HepG2 (cell line): ENCODE measurements around the gene PRSS8. TPM values are rescaled to one million over a fixed set of nuclear protein-coding genes. Genes with fewer than 3 reads are reported as not detected.

Source experiments
- ATAC-seq: fragments of 200-7000 bp; cut with Tn5 transposase; 3 replicates; pipeline ENCODE4 v1.9.1; 2020; ENCODE audit warnings: mild to moderate bottlenecking, moderate library complexity
- BruUV-seq: library from RNA; stranded (reverse); fragments of 400-500 nt; replicated peaks from 2 replicates; lab custom pipeline; 2021; lab: Mats Ljungman, UMichigan
- CTCF ChIA-PET: fragments of 300-600 bp; formaldehyde crosslinking; extraction: SDS; loops from one replicate; lab custom pipeline; 2021; ENCODE audit warnings: low total read pairs, inconsistent platforms, low intra/inter-chr PET ratio; lab: Yijun Ruan, JAX
- POLR2A ChIA-PET: fragments of 350-600 bp; sonication (Branson Sonifier 250); formaldehyde crosslinking; loops from one replicate; lab custom pipeline; 2020; ENCODE audit warnings: antibody characterized with exemption, inconsistent platforms; lab: Yijun Ruan, JAX
- DNase-seq: peaks from one replicate; pipeline ENCODE4 v3.0.0-alpha.2; 2015; ENCODE audit warnings: low spot score
- FAIRE-seq: peaks from 3 replicates; lab custom pipeline; 2011; peaks lifted over from hg19 to GRCh38; lab: Jason Lieb, UNC
- H2AFZ ChIP-seq: one replicate; pipeline ENCODE4 v1.6.1; 2011; ENCODE audit warnings: low read length, inconsistent platforms
- H3K27ac ChIP-seq: fragments of 300-600 bp; 3 replicates; pipeline ENCODE4 v1.8.0; 2011; ENCODE audit warnings: mixed run types, mild to moderate bottlenecking, mixed read lengths, low read length, inconsistent platforms; ENCODE audit not compliant: insufficient read depth; ENCODE audit errors: extremely low read length
- H3K27me3 ChIP-seq, 2 experiments: fragments of 200-600 bp in 1 of 2; 2 replicates in 1 of 2; 3 replicates in 1 of 2; pipeline versions ENCODE4 v1.6.0 to v1.8.0; 2011; ENCODE audit warnings: low read length in 2 of 2, mild to moderate bottlenecking in 2 of 2, moderate library complexity in 2 of 2, inconsistent platforms in 1 of 2; ENCODE audit not compliant: insufficient read depth in 2 of 2, control insufficient read depth in 1 of 2
- H3K36me3 ChIP-seq, 2 experiments: fragments of 200-600 bp in 1 of 2; replicated peaks in 1 of 2; 2 replicates in 1 of 2; 3 replicates in 1 of 2; pipeline versions ENCODE4 v1.5.1 to v1.8.0; 2011; ENCODE audit warnings: low read length in 2 of 2, inconsistent platforms in 1 of 2; ENCODE audit not compliant: insufficient read depth in 2 of 2, control insufficient read depth in 1 of 2
- H3K4me1 ChIP-seq: 2 replicates; pipeline ENCODE4 v1.5.1; 2012; ENCODE audit warnings: low read length, inconsistent platforms; ENCODE audit not compliant: insufficient read depth
- H3K4me2 ChIP-seq: 2 replicates; pipeline ENCODE4 v1.6.0; 2011; ENCODE audit warnings: low read depth, low read length, inconsistent platforms
- H3K4me3 ChIP-seq, 3 experiments: fragments of 200-600 bp in 1 of 3; sonication (generic), shearing (Covaris generic) in 1 of 3; replicated peaks in 1 of 3; 2 replicates each; pipeline ENCODE4 v1.5.1; 2011 to 2016; ENCODE audit warnings: low read length in 3 of 3, inconsistent platforms in 2 of 3, low read depth in 2 of 3, mild to moderate bottlenecking in 2 of 3, control low read depth in 1 of 3, mixed read lengths in 1 of 3; ENCODE audit not compliant: insufficient read depth in 1 of 3
- H3K79me2 ChIP-seq: one replicate; pipeline ENCODE4 v1.6.1; 2011; ENCODE audit warnings: low read length, inconsistent platforms; ENCODE audit not compliant: insufficient read depth
- H3K9ac ChIP-seq: 2 replicates; pipeline ENCODE4 v1.6.0; 2011; ENCODE audit warnings: mild to moderate bottlenecking, low read depth, low read length, inconsistent platforms; ENCODE audit not compliant: insufficient read depth
- H3K9me3 ChIP-seq: 2 replicates; pipeline ENCODE4 v1.5.1; 2012; ENCODE audit warnings: mild to moderate bottlenecking, low read length
- H4K20me1 ChIP-seq: 2 replicates; pipeline ENCODE4 v1.6.0; 2011; ENCODE audit warnings: inconsistent platforms, mild to moderate bottlenecking, low read length, moderate library complexity; ENCODE audit not compliant: insufficient read depth
- ETV5 ChIP-seq: IDR thresholded peaks from 2 replicates; pipeline ENCODE4 v1.6.1; 2018; ENCODE audit warnings: missing biosample characterization, missing genetic modification reagents, inconsistent platforms, borderline replicate concordance
- FOXP4 ChIP-seq: sonication (generic); formaldehyde crosslinking; IDR thresholded peaks from 2 replicates; pipeline ENCODE4 v1.4.0; 2020; ENCODE audit warnings: missing genetic modification reagents
- HDAC1 ChIP-seq: sonication (generic); formaldehyde crosslinking; IDR thresholded peaks from 2 replicates; pipeline ENCODE4 v1.5.1; 2020; ENCODE audit warnings: mild to moderate bottlenecking, missing genetic modification reagents
- IRF2 ChIP-seq: IDR thresholded peaks from 2 replicates; pipeline ENCODE4 v1.6.1; 2018; ENCODE audit warnings: missing genetic modification reagents, missing compliant biosample characterization
- MED1 ChIP-seq: sonication (generic); formaldehyde crosslinking; IDR thresholded peaks from 2 replicates; pipeline ENCODE4 v1.4.0; 2020; ENCODE audit warnings: missing genetic modification reagents
- MYC ChIP-seq: sonication (generic); formaldehyde crosslinking; IDR thresholded peaks from 2 replicates; pipeline ENCODE4 v1.9.0; 2021; ENCODE audit warnings: missing genetic modification reagents, borderline replicate concordance
- MYPOP ChIP-seq: sonication (generic); formaldehyde crosslinking; IDR thresholded peaks from 2 replicates; pipeline ENCODE4 v1.8.1; 2023; ENCODE audit warnings: mild to moderate bottlenecking, moderate library complexity, missing genetic modification reagents
- MZF1 ChIP-seq: sonication (generic); formaldehyde crosslinking; IDR thresholded peaks from 2 replicates; pipeline ENCODE4 v1.8.1; 2023; ENCODE audit warnings: mild to moderate bottlenecking, missing genetic modification reagents, borderline replicate concordance
- PHB2 ChIP-seq: fragments of 450-650 bp; IDR thresholded peaks from 2 replicates; pipeline ENCODE4 v1.6.1; 2018; ENCODE audit not compliant: partially characterized antibody
- SAP130 ChIP-seq: IDR thresholded peaks from 2 replicates; pipeline ENCODE4 v1.6.1; 2016; ENCODE audit warnings: low read depth
- SRY ChIP-seq: sonication (generic); formaldehyde crosslinking; IDR thresholded peaks from 2 replicates; pipeline ENCODE4 v1.8.0; 2022; ENCODE audit warnings: mild to moderate bottlenecking, missing genetic modification reagents
- ZFX ChIP-seq: sonication (generic); formaldehyde crosslinking; IDR thresholded peaks from 2 replicates; pipeline ENCODE4 v1.4.0; 2020; ENCODE audit warnings: mild to moderate bottlenecking, low read depth, missing genetic modification reagents, moderate library complexity
- ZMAT3 ChIP-seq: sonication (generic); formaldehyde crosslinking; conservative IDR thresholded peaks from 2 replicates; pipeline ENCODE4 v1.7.0; 2021; ENCODE audit warnings: missing genetic modification reagents
- ZMAT5 ChIP-seq: sonication (generic); formaldehyde crosslinking; IDR thresholded peaks from 2 replicates; pipeline ENCODE4 v1.5.0; 2020; ENCODE audit warnings: mild to moderate bottlenecking, low read depth, missing genetic modification reagents, borderline replicate concordance
- ZMYM2 ChIP-seq: sonication (generic); formaldehyde crosslinking; IDR thresholded peaks from 2 replicates; pipeline ENCODE4 v1.8.0; 2022; ENCODE audit warnings: mild to moderate bottlenecking, missing genetic modification reagents
- ZNF225 ChIP-seq: sonication (generic); formaldehyde crosslinking; IDR thresholded peaks from 2 replicates; pipeline ENCODE4 v1.4.0; 2020; ENCODE audit warnings: mild to moderate bottlenecking, missing genetic modification reagents
- ZNF329 ChIP-seq: sonication (generic); formaldehyde crosslinking; IDR thresholded peaks from 2 replicates; pipeline ENCODE4 v1.9.0; 2021; ENCODE audit warnings: low read depth, mild to moderate bottlenecking, missing genetic modification reagents
- ZNF382 ChIP-seq: sonication (generic); formaldehyde crosslinking; IDR thresholded peaks from 2 replicates; pipeline ENCODE4 v1.5.0; 2020; ENCODE audit warnings: missing genetic modification reagents, mild to moderate bottlenecking, borderline replicate concordance
- ZNF451 ChIP-seq: sonication (generic); formaldehyde crosslinking; IDR thresholded peaks from 2 replicates; pipeline ENCODE4 v1.5.0; 2020; ENCODE audit warnings: mild to moderate bottlenecking, missing genetic modification reagents
- ZNF460 ChIP-seq: sonication (generic); formaldehyde crosslinking; IDR thresholded peaks from 2 replicates; pipeline ENCODE4 v1.5.1; 2020; ENCODE audit warnings: missing genetic modification reagents, mild to moderate bottlenecking, borderline replicate concordance
- ZNF557 ChIP-seq: sonication (generic); formaldehyde crosslinking; IDR thresholded peaks from 2 replicates; pipeline ENCODE4 v1.4.0; 2020; ENCODE audit warnings: missing genetic modification reagents
- ZNF713 ChIP-seq: sonication (generic); formaldehyde crosslinking; IDR thresholded peaks from 2 replicates; pipeline ENCODE4 v1.4.0; 2020; ENCODE audit warnings: mild to moderate bottlenecking, missing genetic modification reagents
- WGBS: methylation state at CpG from one replicate; pipeline ENCODE4 v1.1.6; 2017; ENCODE audit warnings: low lambda C conversion rate; 5-methylcytosine and 5-hydroxymethylcytosine counted together
- in situ Hi-C: cut with HindIII; loops from 2 replicates; pipeline ENCODE4 v1.10.0; 2017; ENCODE audit warnings: low pct_unique_long_range_greater_than_20kb; ENCODE audit not compliant: extremely low pct_ligation_motif_present
- intact Hi-C: fragments of 100-400 bp; cut with micrococcal nuclease; formaldehyde crosslinking; loops from one replicate; pipeline ENCODE4 v1.10.0; 2022; ENCODE audit not compliant: unreplicated experiment
- polyA plus RNA-seq, 8 experiments: library from polyadenylated mRNA; depleted of rRNA in 3 of 8; stranded (reverse) in 7 of 8; unstranded in 1 of 8; fragments of >200 nt; fragmentation: Illumina TruSeq in 4 of 8; extraction: Trizol in 4 of 8; gene quantifications; 2 replicates each; pipeline versions ENCODE4 v1.2.1 to v1.2.3, GENCODE V29; 2011 to 2016; ENCODE audit warnings: low read depth in 4 of 8, missing spikeins in 1 of 8, mixed read lengths in 1 of 8; ENCODE audit not compliant: insufficient read depth in 1 of 8
- total RNA-seq, 5 experiments: library from RNA; depleted of rRNA; stranded (reverse); fragments of >200 nt; fragmentation: Illumina TruSeq; extraction: Trizol; gene quantifications; 2 replicates each; pipeline ENCODE4 v1.2.3, GENCODE V29; 2016; ENCODE audit warnings: low read depth in 1 of 5

The PRSS8 gene
- total and polyA plus RNA-seq, 2 of the 13 experiments (the other 11 are each of a cell fraction or from before 2014, with no cell fraction given), result 2.6 to 7.2 TPM

DNA sequence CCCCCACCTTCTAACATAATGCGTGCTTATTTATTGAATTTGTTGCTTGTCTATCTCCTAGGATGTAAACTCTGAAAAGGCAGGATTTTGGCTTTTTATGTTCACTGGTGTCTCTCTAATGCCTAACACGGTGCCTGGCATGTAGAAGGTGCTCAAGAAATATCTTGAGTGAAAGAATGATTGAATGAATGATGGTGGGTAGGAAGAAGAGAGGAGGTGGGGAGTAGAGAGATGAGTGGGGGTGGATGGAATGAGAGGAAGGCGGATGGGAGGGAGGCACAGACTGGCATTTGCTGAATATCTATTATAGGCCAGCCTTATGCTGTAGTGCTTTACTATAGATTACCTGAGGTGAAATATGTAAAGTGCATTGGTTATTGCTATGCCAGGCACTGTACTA is 12.0 kb upstream of the PRSS8 start (continued):
- TF ChIP-seq MYC (CRISPR knock-in tag) (no peak), SRY (CRISPR knock-in tag) (no peak), ZNF451 (no peak)

DNA sequence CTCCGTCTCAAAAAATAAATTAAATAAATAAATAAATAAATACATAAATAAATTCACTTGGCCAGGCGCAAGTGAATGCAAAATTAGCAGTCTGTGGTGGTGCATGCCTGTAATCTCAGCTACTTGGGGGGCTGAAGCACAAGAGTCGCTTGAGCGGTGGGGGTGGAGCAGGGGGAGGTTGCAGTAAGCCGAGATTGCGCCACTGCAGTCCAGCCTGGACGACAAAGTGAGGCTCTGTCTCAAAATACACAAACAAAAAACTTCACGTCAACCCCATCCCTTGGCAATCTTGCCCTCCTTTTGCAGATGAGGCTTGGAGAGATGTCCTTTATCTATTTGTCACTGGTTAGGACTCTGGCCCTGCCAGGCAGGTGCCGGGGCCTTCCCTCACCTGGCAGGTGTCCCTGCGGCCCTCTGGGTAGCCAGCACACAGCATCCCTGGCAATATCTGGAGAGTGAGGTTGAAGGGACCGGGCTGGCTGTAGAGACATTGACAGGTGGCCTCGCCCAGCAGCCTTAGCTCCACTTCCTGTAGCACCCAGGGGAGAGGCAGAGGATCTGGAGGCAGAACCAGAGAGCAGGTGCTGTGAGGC is 10.0 kb upstream of the PRSS8 start:
- no peak for ATAC-seq
- FAIRE-seq, result peak; percentile 54
- Histone ChIP-seq H3K4me1 (peaks cover 55% of the 10 kb centered on the region), H3K9ac (no peak overlapping the region), H3K4me2 (peak overlapping the region; percentile 30), H3K27me3 (peaks cover 0 to 33% of the 10 kb centered on the region in 2 experiments; a peak in 4 of 5 replicates), H3K27ac (no peak overlapping the region), H3K36me3 (no peaks in the 10 kb centered on the region), H4K20me1 (no peaks in the 10 kb centered on the region), H2AFZ (no peak overlapping the region), H3K79me2 (no peaks in the 10 kb centered on the region), H3K9me3 (no peaks in the 10 kb centered on the region), H3K4me3 (no peak overlapping the region; a peak in 1 of 6 replicates)
- no TSS peak for BruUV-seq
- CTCF ChIA-PET, result no interaction called here
- intact Hi-C loops (loop anchor here (10.0 kb wide), 1 partner anchor 191 kb away; the partner anchor contains the start of gene SETD1A), in situ Hi-C loops (no loop called here)
- peak; percentile 50 for DNase-seq
- POLR2A ChIA-PET, result interaction anchor here (1.5 to 1.6 kb wide), 2 partner anchors 34 to 147 kb away, joined by 3 to 7 read pairs; partner anchors contain the start of gene FUS
- WGBS, result 5% methylated on average over 10 of the region's 12 CpGs
- TF ChIP-seq ZNF713 (no peak), HDAC1 (CRISPR knock-in tag) (no peak), MYPOP (CRISPR knock-in tag) (no peak), ZNF225 (CRISPR knock-in tag) (peak; percentile 29), FOXP4 (CRISPR knock-in tag) (0 out of 2 replicates have a peak, but pooled peaks have one; percentile 38), SAP130 (CRISPR knock-in tag) (no peak), ZMAT5 (CRISPR knock-in tag) (no peak), IRF2 (0 out of 2 replicates have a peak, but pooled peaks have one; percentile 32), MZF1 (CRISPR knock-in tag) (no peak), ZMAT3 (CRISPR knock-in tag) (no peak), ZMYM2 (CRISPR knock-in tag) (no peak), MED1 (CRISPR knock-in tag) (no peak), ZNF382 (CRISPR knock-in tag) (no peak), ZFX (peak; percentile 36; the same call in 1 of the 2 replicates), ZNF557 (CRISPR knock-in tag) (no peak), ETV5 (no peak), ZNF329 (no peak), PHB2 (no peak), ZNF460 (peak; percentile 16; the same call in 1 of the 2 replicates)
